NT2/D1 (cell line): ENCODE data around the gene GNAI3.

ENCODE experiments used
- DNase-seq: peaks from one replicate; pipeline ENCODE4 v3.0.0-alpha.2; 2011; ENCODE audit warnings: low read depth, low spot score
- H3K27me3 ChIP-seq: 2 replicates; pipeline ENCODE4 v1.6.0; 2011; ENCODE audit warnings: mild to moderate bottlenecking; ENCODE audit not compliant: insufficient read length, insufficient read depth
- H3K36me3 ChIP-seq: 2 replicates; pipeline ENCODE4 v1.6.1; 2011; ENCODE audit warnings: mild to moderate bottlenecking, low read length, mixed read lengths; ENCODE audit not compliant: insufficient read depth, insufficient read length
- H3K4me1 ChIP-seq: 2 replicates; pipeline ENCODE4 v1.5.1; 2011; ENCODE audit not compliant: insufficient read depth, insufficient read length
- H3K4me3 ChIP-seq: 2 replicates; pipeline ENCODE4 v1.5.1; 2011; ENCODE audit warnings: low read depth; ENCODE audit not compliant: insufficient read length
- H3K9ac ChIP-seq: 2 replicates; pipeline ENCODE4 v1.6.0; 2011; ENCODE audit warnings: low read depth; ENCODE audit not compliant: insufficient read length
- H3K9me3 ChIP-seq: 2 replicates; pipeline ENCODE4 v1.5.1; 2011; ENCODE audit warnings: mild to moderate bottlenecking, low read length; ENCODE audit not compliant: insufficient read depth
- SUZ12 ChIP-seq: IDR thresholded peaks from 2 replicates; pipeline ENCODE4 v1.6.1; 2011; ENCODE audit not compliant: insufficient read length, insufficient read depth; ENCODE audit errors: extremely low read depth
- YY1 ChIP-seq: IDR thresholded peaks from 2 replicates; pipeline ENCODE4 v1.6.1; 2011; ENCODE audit not compliant: insufficient read length, insufficient read depth
- ZNF274 ChIP-seq: IDR thresholded peaks from 2 replicates; pipeline ENCODE4 v1.6.1; 2011; ENCODE audit warnings: mild to moderate bottlenecking, low read depth, low read length

Gene GNAI3

DNA sequence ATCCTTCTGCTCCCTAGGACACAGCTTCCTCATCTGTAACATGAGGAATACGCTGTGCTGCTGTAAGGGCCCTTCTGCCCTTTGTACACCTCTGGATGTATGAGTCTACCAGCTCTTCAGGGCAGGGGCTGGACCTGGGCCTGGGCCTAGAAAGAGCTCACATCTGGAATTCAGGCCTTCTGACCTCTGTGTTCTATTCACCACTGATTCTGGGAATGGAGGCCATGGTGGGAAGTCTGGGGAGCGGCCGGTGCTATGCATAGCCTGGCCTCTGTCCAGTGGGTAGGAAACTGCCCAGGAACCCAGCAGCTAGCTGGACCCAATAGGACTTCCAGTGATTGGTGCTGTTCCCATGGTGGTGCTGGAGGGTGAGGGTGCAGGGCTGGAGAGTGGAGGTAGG, 19.7 kb upstream of the GNAI3 start:
- Histone ChIP-seq H3K9me3 (0 out of 2 replicates have a peak, but pooled peaks cover 6% of the 10 kb centered on the region), H3K9ac (no peak overlapping the region)

DNA sequence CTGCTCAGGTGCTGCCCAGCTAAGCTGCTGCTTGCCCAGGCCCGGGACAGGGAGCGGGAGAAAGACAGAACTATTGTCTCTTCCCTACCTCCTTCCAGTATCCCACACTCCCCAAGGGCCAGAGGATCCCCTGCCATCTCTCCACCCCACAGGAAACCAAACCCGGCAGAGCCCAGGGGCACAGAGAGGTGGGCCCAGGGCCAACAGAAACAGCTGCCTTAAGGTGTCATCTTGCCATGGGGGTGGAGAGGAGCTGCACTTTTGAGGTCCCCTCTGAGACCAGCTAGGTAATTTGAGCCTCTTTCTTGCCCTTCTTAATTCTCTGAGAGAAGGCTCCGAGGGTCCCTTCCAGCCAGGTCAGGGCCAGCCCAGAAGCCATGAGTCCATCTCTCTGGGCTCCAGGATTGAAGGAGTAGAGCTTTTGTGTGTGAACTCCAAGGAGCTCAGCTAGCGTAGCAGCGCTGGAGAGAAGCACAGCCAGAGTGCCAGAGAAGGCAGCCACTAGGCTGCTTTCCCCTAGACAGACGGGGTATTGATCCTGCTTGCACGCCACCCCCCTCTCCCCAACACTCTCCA, 18.4 kb upstream of the GNAI3 start:
- no peak overlapping the region for H3K4me3 ChIP-seq
- DNase-seq, result no peak
- H3K27me3 ChIP-seq, result peaks cover 19% of the 10 kb centered on the region
- no peaks in the 10 kb centered on the region for H3K36me3 ChIP-seq
- TF ChIP-seq ZNF274, result no peak
- no peak for TF ChIP-seq SUZ12
- TF ChIP-seq YY1, result no peak
- H3K9ac ChIP-seq, result peak overlapping the region; percentile 8
- peaks cover 13% of the 10 kb centered on the region for H3K4me1 ChIP-seq
- H3K9me3 ChIP-seq, result no peaks in the 10 kb centered on the region

More for the DNA sequence above, 19.7 kb upstream of the GNAI3 start:
- no peak overlapping the region for H3K4me3 ChIP-seq
- TF ChIP-seq YY1, result no peak
- TF ChIP-seq SUZ12, result no peak
- TF ChIP-seq ZNF274, result no peak
- H3K36me3 ChIP-seq, result no peaks in the 10 kb centered on the region
- H3K27me3 ChIP-seq, result peaks cover 19% of the 10 kb centered on the region
- H3K4me1 ChIP-seq, result peaks cover 13% of the 10 kb centered on the region
- no peak for DNase-seq

GRCh38 chr1:109530457-109531087, 17.8 kb upstream of the GNAI3 start:
- H3K9ac ChIP-seq, result peak overlapping the region; percentile 8
- peaks cover 13% of the 10 kb centered on the region for H3K4me1 ChIP-seq
- H3K4me3 ChIP-seq, result no peak overlapping the region
- peaks cover 19% of the 10 kb centered on the region for H3K27me3 ChIP-seq
- no peak for DNase-seq
- H3K36me3 ChIP-seq, result no peaks in the 10 kb centered on the region
- TF ChIP-seq SUZ12, result no peak
- no peak for TF ChIP-seq YY1
- no peak for TF ChIP-seq ZNF274
- H3K9me3 ChIP-seq, result no peaks in the 10 kb centered on the region

- peaks cover 13% of the 10 kb centered on the region for H3K4me1 ChIP-seq
- peaks cover 19% of the 10 kb centered on the region for H3K27me3 ChIP-seq
- no peak for DNase-seq
- peak overlapping the region; percentile 45 for H3K9ac ChIP-seq
- TF ChIP-seq ZNF274 (no peak), SUZ12 (no peak), YY1 (no peak)
- H3K9me3 ChIP-seq, result no peaks in the 10 kb centered on the region
- H3K36me3 ChIP-seq, result no peaks in the 10 kb centered on the region
- H3K4me3 ChIP-seq, result no peak overlapping the region
Observed at GRCh38 chr1:109531380-109531779, 17.0 kb upstream of the GNAI3 start.

- H3K36me3 ChIP-seq, result no peaks in the 10 kb centered on the region
- no peak overlapping the region for H3K4me3 ChIP-seq
- no peaks in the 10 kb centered on the region for H3K9me3 ChIP-seq
- H3K4me1 ChIP-seq, result peaks cover 13% of the 10 kb centered on the region
- peaks cover 19% of the 10 kb centered on the region for H3K27me3 ChIP-seq
- no peak for DNase-seq
- TF ChIP-seq ZNF274 (no peak), YY1 (no peak), SUZ12 (no peak)
- no peak overlapping the region for H3K9ac ChIP-seq
Observed at GRCh38 chr1:109531826-109532364, 16.5 kb upstream of the GNAI3 start.

DNA sequence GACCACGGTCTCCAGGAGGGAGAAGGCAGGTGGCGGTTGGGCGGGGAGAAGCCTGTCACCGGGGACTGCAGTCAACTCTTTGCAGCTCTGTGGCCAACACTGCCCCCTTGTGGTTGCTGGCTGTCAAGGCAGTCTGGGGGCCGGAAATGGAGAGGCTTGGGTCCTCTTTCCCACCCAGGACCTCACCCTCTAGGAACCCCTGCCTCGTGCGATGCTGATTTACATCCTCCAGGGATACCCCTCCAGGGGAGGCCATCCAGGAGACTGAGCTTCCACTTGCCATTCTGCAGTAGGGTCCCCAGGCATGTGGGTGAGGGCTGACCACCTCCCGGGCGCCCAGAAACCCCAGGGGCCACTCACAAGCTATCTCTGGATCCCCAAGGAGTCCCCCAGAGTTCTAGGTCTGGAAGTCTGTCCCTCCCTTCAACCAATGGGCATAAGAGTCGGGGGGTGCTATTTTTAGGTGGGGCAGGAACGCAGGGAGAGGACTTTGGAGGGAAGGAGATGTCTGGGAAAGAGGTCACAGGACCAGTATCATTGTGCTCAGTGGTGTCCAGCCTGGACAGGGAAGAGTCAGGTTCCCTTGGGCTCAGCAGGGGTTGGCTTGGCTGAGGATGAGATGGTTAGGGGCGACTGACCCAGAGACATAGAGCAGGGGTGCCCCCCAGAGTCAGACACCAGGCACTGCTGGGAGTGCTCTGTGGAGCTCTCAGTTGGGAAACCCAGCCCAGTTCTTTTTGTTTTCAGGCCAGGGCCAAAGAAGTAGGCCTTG, 15.9 kb upstream of the GNAI3 start:
- peak; percentile 77 for DNase-seq
- TF ChIP-seq YY1 (no peak), SUZ12 (no peak), ZNF274 (no peak)
- H3K27me3 ChIP-seq, result peaks cover 13% of the 10 kb centered on the region
- peak overlapping the region; percentile 17 for H3K9ac ChIP-seq
- H3K4me3 ChIP-seq, result no peak overlapping the region
- H3K36me3 ChIP-seq, result no peaks in the 10 kb centered on the region
- no peaks in the 10 kb centered on the region for H3K9me3 ChIP-seq
- H3K4me1 ChIP-seq, result peaks cover 13% of the 10 kb centered on the region
